H1 (cell line): Measurements from ENCODE around the gene PTPN2. TPM values are rescaled to one million over a fixed set of nuclear protein-coding genes. Genes with fewer than 3 reads are reported as not detected.

ENCODE experiments used
- polyA plus RNA-seq, 7 experiments: library from polyadenylated mRNA; depleted of rRNA in 3 of 7; stranded (reverse) in 5 of 7; unstranded in 2 of 7; fragments of >200 nt in 5 of 7; fragments of 200-250 nt in 2 of 7; gene quantifications; 1 replicate in 5 of 7; 2 replicates in 1 of 7; 4 replicates in 1 of 7; pipeline versions ENCODE4 v1.2.1 to v1.2.3, GENCODE V29; 2011 to 2013; ENCODE audit warnings: missing spikeins in 2 of 7, mixed read lengths in 2 of 7
- total RNA-seq: library from RNA; stranded (reverse); fragmentation: NEBNext Ultra II Directional; extraction: Animal tissue kit (Norgen Biotek cat#: 25700); gene quantifications from 2 replicates; pipeline ENCODE4 v1.2.1, GENCODE V29; 2021
- TF ChIP-seq, protein P1 (sequence below), 3 experiments: IDR thresholded peaks; 1 replicate in 2 of 3; 2 replicates in 1 of 3; pipeline versions ENCODE4 v1.5.1 to v1.6.1; 2011; ENCODE audit warnings: low read length in 3 of 3, mild to moderate bottlenecking in 3 of 3, inconsistent platforms in 2 of 3, low read depth in 1 of 3, moderate library complexity in 1 of 3; ENCODE audit not compliant: insufficient read depth in 1 of 3; ENCODE audit errors: control extremely low read depth in 1 of 3

Gene PTPN2
- total and polyA plus RNA-seq, 2 of the 8 experiments (the other 6 are each of a cell fraction or from before 2014, with no cell fraction given), result 16.4 to 54.0 TPM

GRCh38 chr18:12811191-12811950 lies 72.7 kb downstream of the PTPN2 start (continued):
- TF ChIP-seq, protein P1, sequence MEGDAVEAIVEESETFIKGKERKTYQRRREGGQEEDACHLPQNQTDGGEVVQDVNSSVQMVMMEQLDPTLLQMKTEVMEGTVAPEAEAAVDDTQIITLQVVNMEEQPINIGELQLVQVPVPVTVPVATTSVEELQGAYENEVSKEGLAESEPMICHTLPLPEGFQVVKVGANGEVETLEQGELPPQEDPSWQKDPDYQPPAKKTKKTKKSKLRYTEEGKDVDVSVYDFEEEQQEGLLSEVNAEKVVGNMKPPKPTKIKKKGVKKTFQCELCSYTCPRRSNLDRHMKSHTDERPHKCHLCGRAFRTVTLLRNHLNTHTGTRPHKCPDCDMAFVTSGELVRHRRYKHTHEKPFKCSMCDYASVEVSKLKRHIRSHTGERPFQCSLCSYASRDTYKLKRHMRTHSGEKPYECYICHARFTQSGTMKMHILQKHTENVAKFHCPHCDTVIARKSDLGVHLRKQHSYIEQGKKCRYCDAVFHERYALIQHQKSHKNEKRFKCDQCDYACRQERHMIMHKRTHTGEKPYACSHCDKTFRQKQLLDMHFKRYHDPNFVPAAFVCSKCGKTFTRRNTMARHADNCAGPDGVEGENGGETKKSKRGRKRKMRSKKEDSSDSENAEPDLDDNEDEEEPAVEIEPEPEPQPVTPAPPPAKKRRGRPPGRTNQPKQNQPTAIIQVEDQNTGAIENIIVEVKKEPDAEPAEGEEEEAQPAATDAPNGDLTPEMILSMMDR (IDR thresholded peaks at IDR 0.05; ENCODE audit: control extremely low read depth in 1 of 3, insufficient read depth in 1 of 3, low read depth in 1 of 3, low read length in 3 of 3), result no peak
